AG04450 (cell line): ENCODE results near the gene MACROD2. TPM values are rescaled to one million over a fixed set of nuclear protein-coding genes. Genes with fewer than 3 reads are reported as not detected.

Experiments
- CTCF ChIA-PET: fragments of 300-600, 350-600 bp; formaldehyde crosslinking; extraction: SDS; loops from one replicate; lab custom pipeline; 2022; ENCODE audit warnings: antibody characterized with exemption, inconsistent platforms; lab: Charles Lee
- POLR2A ChIA-PET: fragments of 350-600 bp; formaldehyde crosslinking; extraction: SDS; loops from one replicate; lab custom pipeline; 2021; ENCODE audit warnings: antibody characterized with exemption, inconsistent platforms; lab: Yijun Ruan, JAX
- DNase-seq: peaks from one replicate; pipeline ENCODE4 v3.0.0-alpha.2; 2011; ENCODE audit warnings: low read depth, low spot score
- H3K27ac ChIP-seq: one replicate; pipeline ENCODE4 v1.5.1; 2012; ENCODE audit warnings: low read depth, low read length, control low read depth
- H3K27me3 ChIP-seq: one replicate; pipeline ENCODE4 v1.6.0; 2012; ENCODE audit warnings: low read length; ENCODE audit not compliant: control insufficient read depth, insufficient read depth
- H3K4me3 ChIP-seq: 2 replicates; pipeline ENCODE4 v1.5.1; 2011; ENCODE audit warnings: mild to moderate bottlenecking, low read depth, low read length, control low read depth
- H3K9me3 ChIP-seq: 2 replicates; pipeline ENCODE4 v1.5.1; 2012; ENCODE audit warnings: low read length; ENCODE audit not compliant: control insufficient read depth, insufficient read depth
- polyA plus RNA-seq: library from polyadenylated mRNA; depleted of rRNA; stranded (reverse); fragments of >200 nt; gene quantifications from 2 replicates; pipeline ENCODE4 v1.2.3, GENCODE V29; 2011
- TF ChIP-seq, protein P1 (sequence below): IDR thresholded peaks from 2 replicates; pipeline ENCODE4 v1.5.1; 2011; ENCODE audit warnings: low read depth, low read length, control low read depth, inconsistent platforms

Gene MACROD2
- polyA plus RNA-seq, 1 experiment, result 0.02 TPM

DNA sequence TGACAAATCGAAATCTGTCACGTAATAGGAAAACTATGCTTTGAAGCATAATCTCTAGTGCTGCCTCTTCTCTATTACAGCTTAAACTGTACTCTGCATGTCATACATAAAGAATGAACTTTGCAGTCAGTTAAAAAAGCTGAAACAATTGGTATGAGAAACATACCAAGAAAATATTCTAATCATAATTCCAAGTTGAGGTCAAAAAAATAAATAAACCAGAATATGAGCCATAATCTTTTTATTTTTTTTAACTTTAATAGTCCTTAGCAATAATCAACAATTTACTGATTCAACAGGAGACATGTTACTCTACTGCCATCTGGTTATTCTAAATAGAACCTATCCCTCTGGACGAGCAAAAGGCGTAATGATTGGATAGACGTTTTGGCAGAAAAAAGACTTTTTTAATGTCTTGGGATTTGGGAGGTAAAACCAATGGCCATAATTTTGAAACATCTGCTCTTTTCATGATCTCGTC, 566.5 kb downstream of the MACROD2 start:
- TF ChIP-seq, protein P1, sequence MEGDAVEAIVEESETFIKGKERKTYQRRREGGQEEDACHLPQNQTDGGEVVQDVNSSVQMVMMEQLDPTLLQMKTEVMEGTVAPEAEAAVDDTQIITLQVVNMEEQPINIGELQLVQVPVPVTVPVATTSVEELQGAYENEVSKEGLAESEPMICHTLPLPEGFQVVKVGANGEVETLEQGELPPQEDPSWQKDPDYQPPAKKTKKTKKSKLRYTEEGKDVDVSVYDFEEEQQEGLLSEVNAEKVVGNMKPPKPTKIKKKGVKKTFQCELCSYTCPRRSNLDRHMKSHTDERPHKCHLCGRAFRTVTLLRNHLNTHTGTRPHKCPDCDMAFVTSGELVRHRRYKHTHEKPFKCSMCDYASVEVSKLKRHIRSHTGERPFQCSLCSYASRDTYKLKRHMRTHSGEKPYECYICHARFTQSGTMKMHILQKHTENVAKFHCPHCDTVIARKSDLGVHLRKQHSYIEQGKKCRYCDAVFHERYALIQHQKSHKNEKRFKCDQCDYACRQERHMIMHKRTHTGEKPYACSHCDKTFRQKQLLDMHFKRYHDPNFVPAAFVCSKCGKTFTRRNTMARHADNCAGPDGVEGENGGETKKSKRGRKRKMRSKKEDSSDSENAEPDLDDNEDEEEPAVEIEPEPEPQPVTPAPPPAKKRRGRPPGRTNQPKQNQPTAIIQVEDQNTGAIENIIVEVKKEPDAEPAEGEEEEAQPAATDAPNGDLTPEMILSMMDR, result peak; percentile 43
- DNase-seq, result peak; percentile 27
- H3K4me3 ChIP-seq, result no peak overlapping the region
- no peaks in the 10 kb centered on the region for H3K27me3 ChIP-seq
- no peak overlapping the region for H3K27ac ChIP-seq
- CTCF ChIA-PET, result interaction anchor here (3.1 to 9.2 kb wide), 2 partner anchors 226 to 372 kb away, joined by 11 to 72 read pairs; partner anchors contain the start of gene FLRT3
- H3K9me3 ChIP-seq, result no peaks in the 10 kb centered on the region
- POLR2A ChIA-PET, result interaction anchor here (1.8 kb wide), 1 partner anchor 224 kb away, joined by 10 read pairs; the partner anchor contains the start of gene FLRT3

DNA sequence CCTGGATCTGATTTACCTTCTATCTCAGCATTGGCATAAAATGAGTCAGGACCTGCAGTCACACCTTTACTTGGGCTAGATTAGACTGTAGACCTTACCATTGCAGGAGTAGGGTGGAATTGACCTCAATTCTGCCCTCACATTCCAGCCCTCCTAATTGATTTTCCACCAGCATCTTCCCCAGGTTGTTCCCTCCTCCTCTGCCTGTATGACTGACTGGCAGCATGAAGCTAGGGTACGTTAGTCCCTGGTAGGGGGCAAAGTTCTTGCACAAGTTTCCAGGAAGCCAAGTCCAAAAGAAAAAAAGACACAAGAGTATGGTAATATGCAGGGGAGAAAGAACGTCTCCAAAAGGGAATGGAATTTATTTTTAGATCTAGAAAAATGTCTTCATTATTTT, 567.7 kb downstream of the MACROD2 start:
- no peaks in the 10 kb centered on the region for H3K27me3 ChIP-seq
- TF ChIP-seq, protein P1, result no peak
- ChIA-PET POLR2A (no interaction called here), CTCF (interaction anchor here (3.1 to 9.2 kb wide), 2 partner anchors 227 to 373 kb away, joined by 11 to 72 read pairs; partner anchors contain the start of gene FLRT3)
- H3K4me3 ChIP-seq, result no peak overlapping the region
- H3K27ac ChIP-seq, result no peak overlapping the region
- no peaks in the 10 kb centered on the region for H3K9me3 ChIP-seq
- DNase-seq, result no peak

DNA sequence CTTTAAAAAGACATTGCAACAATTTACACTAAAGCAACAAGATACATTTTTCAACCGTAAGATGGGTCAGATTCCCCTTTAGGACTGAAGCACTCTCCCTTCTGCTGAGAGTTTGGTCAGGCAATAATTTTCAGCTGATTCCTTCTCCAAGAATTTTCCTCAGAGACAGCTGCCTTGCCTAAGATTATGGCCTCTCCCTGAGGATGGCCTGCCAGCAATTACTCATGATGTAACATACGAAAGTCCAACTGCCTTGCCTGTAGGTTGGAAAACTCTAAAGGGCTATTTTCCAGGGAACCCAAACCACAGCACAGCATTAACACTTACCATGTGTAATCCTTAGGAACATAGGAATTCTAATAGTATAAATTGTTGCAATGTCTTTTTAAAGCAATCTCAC, 571.2 kb downstream of the MACROD2 start:
- TF ChIP-seq, protein P1, result no peak
- Histone ChIP-seq H3K4me3 (no peak overlapping the region), H3K27me3 (no peaks in the 10 kb centered on the region), H3K9me3 (no peaks in the 10 kb centered on the region), H3K27ac (no peak overlapping the region)
- no peak for DNase-seq
- ChIA-PET POLR2A (no interaction called here), CTCF (no interaction called here)

DNA sequence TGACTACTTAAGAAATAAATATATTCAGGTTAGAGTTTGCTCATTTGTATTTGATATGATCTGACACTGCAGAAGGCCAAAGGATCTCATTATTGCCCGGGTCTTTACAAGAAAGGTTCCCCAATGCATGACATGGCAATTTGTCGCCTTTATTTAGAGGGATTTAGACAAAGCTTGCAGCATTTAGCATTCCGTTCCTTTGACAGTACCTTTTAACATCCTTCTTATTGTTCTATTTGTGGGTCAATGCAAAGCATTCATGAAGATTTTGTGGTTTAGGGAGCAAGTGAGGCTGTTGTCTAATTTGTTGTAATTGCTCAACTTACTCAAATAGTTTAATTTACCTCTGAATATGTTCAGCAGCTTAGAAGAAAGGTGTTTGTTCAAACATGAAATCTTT, 572.9 kb downstream of the MACROD2 start:
- ChIA-PET POLR2A (no interaction called here), CTCF (interaction anchor here (1.1 to 2.6 kb wide), 2 partner anchors 231 to 233 kb away, joined by 5 to 10 read pairs; partner anchors contain the start of gene FLRT3)
- Histone ChIP-seq H3K4me3 (no peak overlapping the region), H3K9me3 (no peaks in the 10 kb centered on the region), H3K27ac (no peak overlapping the region), H3K27me3 (no peaks in the 10 kb centered on the region)
- TF ChIP-seq, protein P1, result no peak
- DNase-seq, result no peak

DNA sequence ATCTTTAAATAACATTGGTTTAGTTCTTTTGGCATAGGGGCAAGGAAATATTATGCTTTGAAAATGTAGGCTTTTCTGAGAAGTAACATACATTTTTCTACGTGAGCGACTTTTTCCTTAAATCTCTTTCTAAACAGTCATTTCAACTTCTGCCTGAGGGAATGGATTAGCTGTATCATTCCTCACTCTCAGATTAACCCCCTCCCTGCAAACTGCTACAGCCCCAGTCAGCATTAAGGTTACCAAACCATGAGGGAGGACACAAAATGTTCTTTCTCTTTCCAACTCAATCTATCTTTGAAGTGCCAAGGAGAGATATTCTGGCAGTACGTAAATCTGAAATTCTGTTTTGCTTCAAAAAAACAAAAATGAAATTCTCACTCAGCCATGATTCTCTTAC, 573.4 kb downstream of the MACROD2 start:
- Histone ChIP-seq H3K4me3 (no peak overlapping the region), H3K9me3 (no peaks in the 10 kb centered on the region), H3K27ac (no peak overlapping the region), H3K27me3 (no peaks in the 10 kb centered on the region)
- POLR2A ChIA-PET, result no interaction called here
- no peak for DNase-seq
- TF ChIP-seq, protein P1, result no peak
- CTCF ChIA-PET, result interaction anchor here (2.6 kb wide), 1 partner anchor 232 kb away, joined by 10 read pairs; the partner anchor contains the start of gene FLRT3
